ENCODE data around the gene P3H1.
"Not testable (repeated sequence)": the region's sequence is repeated elsewhere in the genome, so short reads cannot be mapped to it uniquely, and the experiment has no call there.

The P3H1 gene

GRCh38 chr1:42733415-42734200 lies 33.2 kb downstream of the P3H1 start:
- FAIRE-seq (no peak), DNase-seq (ENCODE audit: insufficient read length, low spot score) (no peak)

GRCh38 chr1:42732126-42732680 lies 34.6 kb downstream of the P3H1 start:
- DNase-seq (ENCODE audit: insufficient read length, low spot score) = no peak
- FAIRE-seq = no peak

GRCh38 chr1:42731585-42731984 lies 35.2 kb downstream of the P3H1 start:
- no peak for FAIRE-seq
- no peak for DNase-seq (ENCODE audit: insufficient read length, low spot score)

GRCh38 chr1:42730988-42731387 lies 35.8 kb downstream of the P3H1 start:
- DNase-seq (ENCODE audit: insufficient read length, low spot score) = no peak
- FAIRE-seq = no peak

GRCh38 chr1:42730002-42730401 lies 36.8 kb downstream of the P3H1 start:
- FAIRE-seq = no peak

GRCh38 chr1:42725820-42726219 lies 41.0 kb downstream of the P3H1 start:
- FAIRE-seq; DNase-seq (ENCODE audit: insufficient read length, low spot score): not testable (repeated sequence)

More at GRCh38 chr1:42730002-42730401, 36.8 kb downstream of the P3H1 start:
- no peak for DNase-seq (ENCODE audit: insufficient read length, low spot score)

- DNase-seq (ENCODE audit: insufficient read length, low spot score) (no peak), FAIRE-seq (no peak)
Measured at GRCh38 chr1:42723511-42723910, 43.3 kb downstream of the P3H1 start.

- FAIRE-seq = not testable (repeated sequence)
Measured at GRCh38 chr1:42722403-42722802, 44.4 kb downstream of the P3H1 start.

GRCh38 chr1:42721926-42722325 lies 44.9 kb downstream of the P3H1 start:
- no peak for FAIRE-seq
- no peak for DNase-seq (ENCODE audit: insufficient read length, low spot score)

More at GRCh38 chr1:42722403-42722802, 44.4 kb downstream of the P3H1 start:
- not testable (repeated sequence) for DNase-seq (ENCODE audit: insufficient read length, low spot score)

GRCh38 chr1:42720868-42721267 lies 46.0 kb downstream of the P3H1 start:
- DNase-seq (ENCODE audit: insufficient read length, low spot score) = no peak
- no peak for FAIRE-seq

GRCh38 chr1:42714441-42714840 lies 52.4 kb downstream of the P3H1 start:
- FAIRE-seq; DNase-seq (ENCODE audit: insufficient read length, low spot score): not testable (repeated sequence)

GRCh38 chr1:42713293-42713692 lies 53.5 kb downstream of the P3H1 start:
- FAIRE-seq (no peak), DNase-seq (ENCODE audit: insufficient read length, low spot score) (no peak)

GRCh38 chr1:42712808-42713207 lies 54.0 kb downstream of the P3H1 start:
- not testable (repeated sequence) for DNase-seq (ENCODE audit: insufficient read length, low spot score); FAIRE-seq

- DNase-seq (ENCODE audit: insufficient read length, low spot score) (no peak), FAIRE-seq (no peak)
Measured at GRCh38 chr1:42703888-42704464, 62.9 kb downstream of the P3H1 start.

- DNase-seq (ENCODE audit: insufficient read length, low spot score) (no peak), FAIRE-seq (no peak)
Measured at GRCh38 chr1:42700006-42700405, 66.8 kb downstream of the P3H1 start.

GRCh38 chr1:42698081-42698813 lies 68.6 kb downstream of the P3H1 start:
- DNase-seq (ENCODE audit: insufficient read length, low spot score) = no peak
- FAIRE-seq = no peak
